SK-N-MC (cell line): ENCODE measurements around the gene RCSD1.

Experiments
- EZH2 ChIP-seq: fragments of 200-600 bp; sonication (generic); IDR thresholded peaks from one replicate; pipeline ENCODE4 v1.6.1; 2017; ENCODE audit warnings: antibody characterized with exemption
- POLR2AphosphoS5 ChIP-seq: IDR thresholded peaks from 2 replicates; pipeline ENCODE4 v1.6.1; 2012; ENCODE audit warnings: mild to moderate bottlenecking, low read depth, low read length, borderline replicate concordance

- TF ChIP-seq EZH2 (no peak), POLR2AphosphoS5 (no peak)
Observed at GRCh38 chr1:167663002-167663772, 33.2 kb downstream of the RCSD1 start.
